ENCODE data around the gene GMCL1.
"Not testable (repeated sequence)": the region's sequence is repeated elsewhere in the genome, so short reads cannot be mapped to it uniquely, and the experiment has no call there.

GMCL1 gene

DNA sequence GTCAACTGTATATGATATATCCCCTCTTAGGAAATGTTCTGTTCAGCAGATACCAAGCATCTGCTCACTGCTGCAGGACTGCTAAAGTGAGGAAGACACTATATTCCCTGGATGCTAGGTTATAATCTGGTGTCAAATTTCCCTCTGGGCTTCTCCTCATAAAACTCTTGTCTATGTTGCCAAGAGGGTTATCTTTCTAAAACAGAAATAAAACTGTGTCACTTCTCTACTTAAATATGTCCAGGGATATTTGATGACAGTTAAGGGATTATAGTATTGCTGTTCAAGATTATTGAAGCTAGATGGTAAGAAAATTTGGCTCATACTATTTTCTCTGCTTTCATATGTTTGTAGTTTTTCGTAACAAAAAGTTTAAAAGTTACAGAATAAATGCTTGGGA lies 33.8 kb downstream of the GMCL1 start:
- peaks cover 37% of the 10 kb centered on the region for H3K36me3 ChIP-seq (ENCODE audit: insufficient read depth, insufficient read length, low read length)
- DNase-seq (ENCODE audit: low read depth, low spot score), result no peak
- TF ChIP-seq YY1 (IDR thresholded peaks at IDR 0.05; ENCODE audit: insufficient read depth, insufficient read length), result no peak

GRCh38 chr2:69888451-69888850 lies 59.0 kb downstream of the GMCL1 start:
- TF ChIP-seq SUZ12 (IDR thresholded peaks at IDR 0.05; ENCODE audit: extremely low read depth, insufficient read depth, insufficient read length) (no peak), YY1 (IDR thresholded peaks at IDR 0.05; ENCODE audit: insufficient read depth, insufficient read length) (no peak), ZNF274 (IDR thresholded peaks at IDR 0.05; ENCODE audit: low read depth, low read length) (no peak)
- no peak overlapping the region for H3K9ac ChIP-seq (ENCODE audit: insufficient read length, low read depth)
- H3K4me1 ChIP-seq (ENCODE audit: insufficient read depth, insufficient read length), result no peaks in the 10 kb centered on the region
- H3K9me3 ChIP-seq (ENCODE audit: insufficient read depth, low read length), result no peaks in the 10 kb centered on the region
- H3K27me3 ChIP-seq (ENCODE audit: insufficient read depth, insufficient read length), result no peaks in the 10 kb centered on the region
- no peaks in the 10 kb centered on the region for H3K36me3 ChIP-seq (ENCODE audit: insufficient read depth, insufficient read length, low read length)
- no peak overlapping the region for H3K4me3 ChIP-seq (ENCODE audit: insufficient read length, low read depth)
- DNase-seq (ENCODE audit: low read depth, low spot score), result no peak

More for the DNA sequence above, 33.8 kb downstream of the GMCL1 start:
- H3K4me1 ChIP-seq (ENCODE audit: insufficient read depth, insufficient read length), result no peaks in the 10 kb centered on the region
- no peaks in the 10 kb centered on the region for H3K27me3 ChIP-seq (ENCODE audit: insufficient read depth, insufficient read length)
- H3K4me3 ChIP-seq (ENCODE audit: insufficient read length, low read depth), result no peak overlapping the region
- no peak overlapping the region for H3K9ac ChIP-seq (ENCODE audit: insufficient read length, low read depth)
- no peaks in the 10 kb centered on the region for H3K9me3 ChIP-seq (ENCODE audit: insufficient read depth, low read length)

DNA sequence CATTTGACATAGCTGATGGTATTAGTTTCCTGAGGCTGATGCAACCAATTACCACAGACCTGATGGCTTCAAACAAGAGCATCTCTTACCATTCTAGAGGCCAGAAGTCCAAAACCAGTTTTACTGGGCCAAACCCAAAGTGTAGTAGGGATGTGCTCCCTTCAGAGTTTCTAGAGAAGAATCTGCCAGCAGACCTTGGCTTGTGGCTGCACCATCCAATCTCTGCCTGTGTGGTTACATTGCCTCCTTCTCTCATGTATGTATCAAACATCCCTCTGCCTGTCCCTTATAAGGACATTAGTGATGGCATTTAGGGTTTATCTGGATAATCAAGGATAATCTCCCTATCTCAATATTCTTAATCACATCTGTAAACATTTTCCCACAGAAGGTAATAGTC lies 59.8 kb downstream of the GMCL1 start:
- Histone ChIP-seq H3K9me3 (ENCODE audit: insufficient read depth, low read length) (no peaks in the 10 kb centered on the region), H3K4me3 (ENCODE audit: insufficient read length, low read depth) (no peak overlapping the region), H3K36me3 (ENCODE audit: insufficient read depth, insufficient read length, low read length) (no peaks in the 10 kb centered on the region), H3K9ac (ENCODE audit: insufficient read length, low read depth) (no peak overlapping the region), H3K4me1 (ENCODE audit: insufficient read depth, insufficient read length) (no peaks in the 10 kb centered on the region), H3K27me3 (ENCODE audit: insufficient read depth, insufficient read length) (no peaks in the 10 kb centered on the region)
- TF ChIP-seq YY1 (IDR thresholded peaks at IDR 0.05; ENCODE audit: insufficient read depth, insufficient read length), result no peak
- no peak for TF ChIP-seq ZNF274 (IDR thresholded peaks at IDR 0.05; ENCODE audit: low read depth, low read length)
- no peak for TF ChIP-seq SUZ12 (IDR thresholded peaks at IDR 0.05; ENCODE audit: extremely low read depth, insufficient read depth, insufficient read length)
- DNase-seq (ENCODE audit: low read depth, low spot score), result no peak

GRCh38 chr2:69890881-69891280 lies 61.4 kb downstream of the GMCL1 start:
- no peak overlapping the region for H3K4me3 ChIP-seq (ENCODE audit: insufficient read length, low read depth)
- H3K27me3 ChIP-seq (ENCODE audit: insufficient read depth, insufficient read length), result no peaks in the 10 kb centered on the region
- no peaks in the 10 kb centered on the region for H3K4me1 ChIP-seq (ENCODE audit: insufficient read depth, insufficient read length)
- no peaks in the 10 kb centered on the region for H3K9me3 ChIP-seq (ENCODE audit: insufficient read depth, low read length)
- DNase-seq (ENCODE audit: low read depth, low spot score), result no peak
- TF ChIP-seq ZNF274 (IDR thresholded peaks at IDR 0.05; ENCODE audit: low read depth, low read length), result no peak
- no peak for TF ChIP-seq SUZ12 (IDR thresholded peaks at IDR 0.05; ENCODE audit: extremely low read depth, insufficient read depth, insufficient read length)
- TF ChIP-seq YY1 (IDR thresholded peaks at IDR 0.05; ENCODE audit: insufficient read depth, insufficient read length), result no peak
- peaks cover 9% of the 10 kb centered on the region for H3K36me3 ChIP-seq (ENCODE audit: insufficient read depth, insufficient read length, low read length)
- no peak overlapping the region for H3K9ac ChIP-seq (ENCODE audit: insufficient read length, low read depth)

- not testable (repeated sequence) for H3K9me3 ChIP-seq (ENCODE audit: insufficient read depth, low read length); H3K4me1 ChIP-seq (ENCODE audit: insufficient read depth, insufficient read length); H3K4me3 ChIP-seq (ENCODE audit: insufficient read length, low read depth); DNase-seq (ENCODE audit: low read depth, low spot score); H3K9ac ChIP-seq (ENCODE audit: insufficient read length, low read depth); H3K27me3 ChIP-seq (ENCODE audit: insufficient read depth, insufficient read length)
- peaks cover 29% of the 10 kb centered on the region for H3K36me3 ChIP-seq (ENCODE audit: insufficient read depth, insufficient read length, low read length)
Observed at GRCh38 chr2:69892838-69893424, 63.5 kb downstream of the GMCL1 start.

GRCh38 chr2:69893684-69894551 lies 64.5 kb downstream of the GMCL1 start, which contains the start of gene SNRNP27:
TSS of gene SNRNP27 (plus strand) at chr2:69893956. CDS start at chr2:69893985, 29 bp downstream.
- peak; percentile 75 for DNase-seq (ENCODE audit: low read depth, low spot score)
- H3K27me3 ChIP-seq (ENCODE audit: insufficient read depth, insufficient read length), result no peaks in the 10 kb centered on the region
- H3K9ac ChIP-seq (ENCODE audit: insufficient read length, low read depth), result peak within 1 kb of the TSS; percentile 74
- no peaks in the 10 kb centered on the region for H3K4me1 ChIP-seq (ENCODE audit: insufficient read depth, insufficient read length)
- H3K4me3 ChIP-seq (ENCODE audit: insufficient read length, low read depth), result peak within 1 kb of the TSS; percentile 69
- H3K36me3 ChIP-seq (ENCODE audit: insufficient read depth, insufficient read length, low read length), result peaks cover 39% of the 10 kb centered on the region
- no peaks in the 10 kb centered on the region for H3K9me3 ChIP-seq (ENCODE audit: insufficient read depth, low read length)
- TF ChIP-seq ZNF274 (IDR thresholded peaks at IDR 0.05; ENCODE audit: low read depth, low read length), result no peak
- no peak for TF ChIP-seq SUZ12 (IDR thresholded peaks at IDR 0.05; ENCODE audit: extremely low read depth, insufficient read depth, insufficient read length)
- no peak for TF ChIP-seq YY1 (IDR thresholded peaks at IDR 0.05; ENCODE audit: insufficient read depth, insufficient read length)

GRCh38 chr2:69894737-69895136 lies 65.3 kb downstream of the GMCL1 start:
- not testable (repeated sequence) for H3K9me3 ChIP-seq (ENCODE audit: insufficient read depth, low read length); DNase-seq (ENCODE audit: low read depth, low spot score); H3K27me3 ChIP-seq (ENCODE audit: insufficient read depth, insufficient read length); H3K4me1 ChIP-seq (ENCODE audit: insufficient read depth, insufficient read length)
- peak overlapping the region; percentile 32 for H3K9ac ChIP-seq (ENCODE audit: insufficient read length, low read depth)
- H3K4me3 ChIP-seq (ENCODE audit: insufficient read length, low read depth), result peak overlapping the region; percentile 69
- peaks cover 46% of the 10 kb centered on the region for H3K36me3 ChIP-seq (ENCODE audit: insufficient read depth, insufficient read length, low read length)

All from NT2/D1 (cell line).